Hematopoietic multipotent progenitor cell treated with erythropoietin and hydrocortisone succinate and interleukin-3 and kit ligand, for 15 days (in vitro differentiated cells): Measurements from ENCODE around the gene TUBA4B.
A peak's percentile ranks its signal among the peaks of the same experiment; 100 is the strongest.

Experiments
- DNase-seq: peaks from one replicate; pipeline ENCODE4 v3.0.0-alpha.2; 2015; ENCODE audit warnings: low spot score

Gene TUBA4B

GRCh38 chr2:219252900-219253752 lies at the start of gene TUBA4B:
TUBA4B (plus strand) TSS chr2:219253243; CDS start chr2:219253408, 165 bp downstream.
- DNase-seq, result peak; percentile 33

GRCh38 chr2:219204425-219205164 lies 48.4 kb upstream of the TUBA4B start:
- DNase-seq, result peak; percentile 3

- no peak for DNase-seq
Measured at GRCh38 chr2:219205165-219205538, 47.9 kb upstream of the TUBA4B start.

- no peak for DNase-seq
Measured at GRCh38 chr2:219205981-219206327, 47.1 kb upstream of the TUBA4B start.

- DNase-seq, result peak; percentile 94
Measured at GRCh38 chr2:219206328-219207133, 46.5 kb upstream of the TUBA4B start, which contains the start of gene ZFAND2B. ZFAND2B (plus strand) TSS chr2:219206782; CDS start chr2:219206988, 206 bp downstream.

- DNase-seq, result no peak
Measured at GRCh38 chr2:219207134-219207883, 45.7 kb upstream of the TUBA4B start.

GRCh38 chr2:219207884-219208740 lies 44.9 kb upstream of the TUBA4B start:
- DNase-seq, result peak; percentile 20

GRCh38 chr2:219209236-219210195 lies 43.5 kb upstream of the TUBA4B start:
- peak; percentile 4 for DNase-seq

- peak; percentile 3 for DNase-seq
Measured at GRCh38 chr2:219210196-219210885, 42.7 kb upstream of the TUBA4B start.

- DNase-seq, result peak; percentile 1
Measured at GRCh38 chr2:219210886-219211362, 42.1 kb upstream of the TUBA4B start.

- DNase-seq, result no peak
Measured at GRCh38 chr2:219213026-219213415, 40.0 kb upstream of the TUBA4B start.

- no peak for DNase-seq
Measured at GRCh38 chr2:219213486-219214071, 39.5 kb upstream of the TUBA4B start.

- DNase-seq, result no peak
Measured at GRCh38 chr2:219214141-219214540, 38.9 kb upstream of the TUBA4B start.

GRCh38 chr2:219214786-219215185 lies 38.3 kb upstream of the TUBA4B start:
- DNase-seq, result no peak

- no peak for DNase-seq
Measured at GRCh38 chr2:219215871-219216534, 37.0 kb upstream of the TUBA4B start.

- DNase-seq, result no peak
Measured at GRCh38 chr2:219216535-219216915, 36.5 kb upstream of the TUBA4B start.

GRCh38 chr2:219218217-219218731 lies 34.8 kb upstream of the TUBA4B start:
- peak; percentile 61 for DNase-seq
